A673 (cell line): ENCODE results near the gene ZFP36. TPM values are rescaled to one million over a fixed set of nuclear protein-coding genes. Genes with fewer than 3 reads are reported as not detected.

ENCODE experiments used
- BruUV-seq: library from RNA; stranded (reverse); fragments of 400-500 nt; replicated peaks from 2 replicates; lab custom pipeline; 2021; lab: Mats Ljungman, UMichigan
- CTCF ChIA-PET: fragments of 300-600 bp; sonication (Branson Sonifier 250); formaldehyde crosslinking; loops from one replicate; lab custom pipeline; 2022; ENCODE audit warnings: antibody characterized with exemption; lab: Charles Lee
- POLR2A ChIA-PET: fragments of 300-600 bp; sonication (Branson Sonifier 250); formaldehyde crosslinking; loops from one replicate; lab custom pipeline; 2022; ENCODE audit warnings: antibody characterized with exemption; ENCODE audit not compliant: low non-redundant PET; lab: Charles Lee
- DNase-seq: peaks from one replicate; pipeline ENCODE4 v3.0.0-alpha.2; 2015; ENCODE audit warnings: low spot score
- H3K27ac ChIP-seq: fragments of 200-600 bp; sonication (generic); 2 replicates; pipeline ENCODE4 v1.5.1; 2016; ENCODE audit warnings: mixed run types, low read depth, mild to moderate bottlenecking, mixed read lengths, antibody characterized with exemption, low read length; ENCODE audit not compliant: poor library complexity, severe bottlenecking
- H3K27me3 ChIP-seq: fragments of 200-600 bp; sonication (generic); replicated peaks from 2 replicates; pipeline ENCODE4 v1.6.1; 2017; ENCODE audit warnings: mixed run types, low read depth, mild to moderate bottlenecking, mixed read lengths, antibody characterized with exemption, low read length; ENCODE audit not compliant: insufficient read depth, poor library complexity
- H3K36me3 ChIP-seq: fragments of 200-600 bp; sonication (generic); 2 replicates; pipeline ENCODE4 v1.6.1; 2016; ENCODE audit warnings: mixed run types, mild to moderate bottlenecking, mixed read lengths, antibody characterized with exemption, low read length; ENCODE audit not compliant: insufficient read depth, poor library complexity, severe bottlenecking
- H3K4me1 ChIP-seq: fragments of 200-600 bp; sonication (generic); 2 replicates; pipeline ENCODE4 v1.6.1; 2017; ENCODE audit warnings: mixed run types, mild to moderate bottlenecking, mixed read lengths, antibody characterized with exemption, low read length; ENCODE audit not compliant: insufficient read depth, poor library complexity, severe bottlenecking
- H3K4me3 ChIP-seq: fragments of 200-600 bp; sonication (generic); 2 replicates; pipeline ENCODE4 v1.5.1; 2016; ENCODE audit warnings: low read depth, mixed run types, mild to moderate bottlenecking, mixed read lengths, low read length; ENCODE audit not compliant: poor library complexity, severe bottlenecking
- H3K9me3 ChIP-seq: fragments of 200-600 bp; sonication (generic); 2 replicates; pipeline ENCODE4 v1.6.1; 2016; ENCODE audit warnings: mixed run types, low read depth, mild to moderate bottlenecking, mixed read lengths, antibody characterized with exemption, low read length; ENCODE audit not compliant: poor library complexity, severe bottlenecking
- EZH2 ChIP-seq: fragments of 200-600 bp; sonication (generic); IDR thresholded peaks from 2 replicates; pipeline ENCODE4 v1.6.1; 2017; ENCODE audit warnings: borderline replicate concordance, low read depth, mild to moderate bottlenecking, mixed read lengths, antibody characterized with exemption, low read length; ENCODE audit not compliant: poor library complexity, severe bottlenecking
- intact Hi-C: fragments of 100-400 bp; cut with micrococcal nuclease; formaldehyde crosslinking; loops from one replicate; pipeline ENCODE4 v1.10.0; 2022; ENCODE audit not compliant: unreplicated experiment
- total RNA-seq: library from RNA; stranded (reverse); gene quantifications from 2 replicates; pipeline ENCODE4 v1.2.3, GENCODE V29; 2021
- TF ChIP-seq, protein P1 (sequence below): fragments of 300-800, 200-600 bp; sonication (generic); conservative IDR thresholded peaks from 2 replicates; pipeline ENCODE4 v1.5.1; 2017; ENCODE audit warnings: low read depth, mild to moderate bottlenecking, antibody characterized with exemption, low read length, moderate library complexity, mixed read lengths

Gene ZFP36
- total RNA-seq, 1 experiment from 2014 or later: 7.1 TPM

DNA sequence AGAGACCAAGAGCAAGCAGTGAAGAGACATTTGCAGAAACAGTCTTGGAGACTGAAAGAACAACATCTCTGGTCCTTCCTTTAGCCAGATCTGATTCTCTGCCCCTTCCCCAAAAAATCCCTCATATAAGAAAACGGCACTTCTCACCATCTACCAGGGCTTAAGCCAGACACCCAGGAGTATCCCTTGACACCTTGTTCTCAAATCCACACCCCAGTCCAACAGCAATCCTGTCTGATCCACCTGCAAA, 4.1 kb downstream of the ZFP36 start:
- Histone ChIP-seq H3K4me1 (peaks cover 44% of the 10 kb centered on the region), H3K27ac (peak overlapping the region; percentile 93), H3K27me3 (no peaks in the 10 kb centered on the region), H3K4me3 (no peak overlapping the region), H3K36me3 (peaks cover 8% of the 10 kb centered on the region), H3K9me3 (no peaks in the 10 kb centered on the region)
- no TSS peak for BruUV-seq
- TF ChIP-seq, protein P1, sequence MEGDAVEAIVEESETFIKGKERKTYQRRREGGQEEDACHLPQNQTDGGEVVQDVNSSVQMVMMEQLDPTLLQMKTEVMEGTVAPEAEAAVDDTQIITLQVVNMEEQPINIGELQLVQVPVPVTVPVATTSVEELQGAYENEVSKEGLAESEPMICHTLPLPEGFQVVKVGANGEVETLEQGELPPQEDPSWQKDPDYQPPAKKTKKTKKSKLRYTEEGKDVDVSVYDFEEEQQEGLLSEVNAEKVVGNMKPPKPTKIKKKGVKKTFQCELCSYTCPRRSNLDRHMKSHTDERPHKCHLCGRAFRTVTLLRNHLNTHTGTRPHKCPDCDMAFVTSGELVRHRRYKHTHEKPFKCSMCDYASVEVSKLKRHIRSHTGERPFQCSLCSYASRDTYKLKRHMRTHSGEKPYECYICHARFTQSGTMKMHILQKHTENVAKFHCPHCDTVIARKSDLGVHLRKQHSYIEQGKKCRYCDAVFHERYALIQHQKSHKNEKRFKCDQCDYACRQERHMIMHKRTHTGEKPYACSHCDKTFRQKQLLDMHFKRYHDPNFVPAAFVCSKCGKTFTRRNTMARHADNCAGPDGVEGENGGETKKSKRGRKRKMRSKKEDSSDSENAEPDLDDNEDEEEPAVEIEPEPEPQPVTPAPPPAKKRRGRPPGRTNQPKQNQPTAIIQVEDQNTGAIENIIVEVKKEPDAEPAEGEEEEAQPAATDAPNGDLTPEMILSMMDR: no peak
- TF ChIP-seq EZH2: no peak
- intact Hi-C loops: loop anchor here (5.0 kb wide), 1 partner anchor 288 kb away; no protein-coding TSS in a partner anchor
- POLR2A ChIA-PET: no interaction called here
- DNase-seq: no peak
- CTCF ChIA-PET: interaction anchor here (1.8 kb wide), 1 partner anchor 13 kb away, joined by 16 read pairs; no protein-coding TSS in a partner anchor

DNA sequence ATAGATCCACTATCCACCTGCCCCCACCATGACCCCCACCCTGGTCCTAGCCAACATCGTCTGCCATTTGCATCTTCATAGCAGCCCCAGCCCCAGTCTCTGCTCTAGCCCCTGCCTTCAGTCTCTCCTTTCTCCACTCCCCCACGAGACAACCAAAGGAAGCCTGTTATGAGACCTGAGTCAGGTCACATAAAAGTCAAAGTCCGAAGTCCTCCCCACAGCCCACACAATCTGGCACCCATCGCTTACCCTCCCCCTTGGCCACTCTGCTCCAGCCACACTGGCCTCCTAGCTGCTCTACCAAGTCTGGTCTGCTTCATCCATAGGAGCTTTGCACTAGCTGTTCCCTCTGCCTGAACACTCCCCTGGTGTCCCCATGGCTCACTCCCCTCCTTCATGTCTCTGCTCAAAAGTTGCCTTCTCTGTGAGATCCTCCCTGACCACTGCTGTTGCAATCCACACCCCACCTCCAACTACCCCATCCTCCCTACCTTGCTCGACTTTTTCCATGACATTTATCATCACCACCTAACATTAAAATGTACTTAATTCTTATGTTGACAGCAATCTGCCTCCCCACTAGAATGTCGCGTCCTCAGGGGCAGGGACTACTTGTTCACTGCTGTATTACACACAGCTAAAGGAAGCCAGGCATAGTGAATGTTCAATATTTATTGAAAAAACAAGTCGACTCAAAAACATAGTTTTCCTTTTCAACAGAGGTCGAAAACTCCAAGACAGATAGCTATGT, 4.6 kb downstream of the ZFP36 start:
- BruUV-seq: no TSS peak
- DNase-seq: no peak
- POLR2A ChIA-PET: interaction anchor here (0.5 kb wide), 1 partner anchor 36 kb away, joined by 3 read pairs; no protein-coding TSS in a partner anchor

DNA sequence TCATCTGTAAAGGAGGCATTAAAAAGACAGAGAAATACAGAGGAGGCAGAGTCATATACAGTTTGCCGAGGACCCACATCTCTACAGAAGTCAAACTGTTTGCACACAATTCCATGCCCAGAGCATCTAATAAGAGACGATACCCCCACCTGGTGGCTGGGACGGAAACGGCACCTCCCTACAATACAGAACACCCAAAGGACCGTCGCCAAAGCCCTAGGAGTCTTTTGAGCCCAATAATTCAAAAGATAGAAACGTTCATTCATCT, 5.1 kb downstream of the ZFP36 start:
- CTCF ChIA-PET: interaction anchor here (0.9 to 1.8 kb wide), 3 partner anchors 14 to 310 kb away, joined by 4 to 16 read pairs (median 4); partner anchors contain the start of gene RPS16
- TF ChIP-seq, protein P1: peak; percentile 98
- TF ChIP-seq EZH2: no peak
- intact Hi-C loops: loop anchor here (1.0 to 5.0 kb wide), 2 partner anchors 14 to 289 kb away; no protein-coding TSS in a partner anchor
- peak overlapping the region; percentile 44 for H3K27ac ChIP-seq
- POLR2A ChIA-PET: interaction anchor here (0.5 kb wide), 1 partner anchor 35 kb away, joined by 3 read pairs; no protein-coding TSS in a partner anchor
- no peaks in the 10 kb centered on the region for H3K27me3 ChIP-seq
- peaks cover 17% of the 10 kb centered on the region for H3K36me3 ChIP-seq
- H3K9me3 ChIP-seq: no peaks in the 10 kb centered on the region
- no TSS peak for BruUV-seq
- peaks cover 46% of the 10 kb centered on the region for H3K4me1 ChIP-seq
- DNase-seq: peak; percentile 95
- peak overlapping the region; percentile 100 for H3K4me3 ChIP-seq

More for the DNA sequence above, 4.6 kb downstream of the ZFP36 start:
- Histone ChIP-seq H3K9me3 (no peaks in the 10 kb centered on the region), H3K27me3 (no peaks in the 10 kb centered on the region), H3K27ac (peak overlapping the region; percentile 44), H3K36me3 (peaks cover 13% of the 10 kb centered on the region), H3K4me3 (peak overlapping the region; percentile 100), H3K4me1 (peaks cover 46% of the 10 kb centered on the region)
- CTCF ChIA-PET: interaction anchor here (0.9 to 1.8 kb wide), 3 partner anchors 13 to 310 kb away, joined by 4 to 16 read pairs (median 4); partner anchors contain the start of gene RPS16
- TF ChIP-seq EZH2: no peak
- TF ChIP-seq, protein P1: no peak
- intact Hi-C loops: loop anchor here (5.0 kb wide), 1 partner anchor 289 kb away; no protein-coding TSS in a partner anchor
